GM12878 (cell line): Measurements from ENCODE around the gene COL4A2. TPM values are rescaled to one million over a fixed set of nuclear protein-coding genes. Genes with fewer than 3 reads are reported as not detected.
A peak's percentile ranks its signal among the peaks of the same experiment; 100 is the strongest.

Experiments used
- CHD2 ChIP-seq: IDR thresholded peaks from 2 replicates; pipeline ENCODE4 v1.6.1; 2011; ENCODE audit warnings: low read depth, low read length, improper control_type of control experiment, borderline replicate concordance
- DPF2 ChIP-seq: fragments of 450-650 bp; IDR thresholded peaks from 2 replicates; pipeline ENCODE4 v1.6.1; 2017; ENCODE audit warnings: mild to moderate bottlenecking
- IRF4 ChIP-seq: IDR thresholded peaks from 2 replicates; pipeline ENCODE4 v1.6.1; 2011; ENCODE audit warnings: low read depth, low read length
- MYB ChIP-seq: fragments of 150-350 bp; IDR thresholded peaks from 2 replicates; pipeline ENCODE4 v1.6.1; 2014; ENCODE audit warnings: mild to moderate bottlenecking, low read depth, low read length, borderline replicate concordance
- POLR2AphosphoS2 ChIP-seq: IDR thresholded peaks from 2 replicates; pipeline ENCODE4 v1.6.1; 2011; ENCODE audit warnings: low read depth, mild to moderate bottlenecking, low read length, improper control_type of control experiment, moderate library complexity
- SMAD1 ChIP-seq: fragments of 450-650 bp; IDR thresholded peaks from 2 replicates; pipeline ENCODE4 v1.6.1; 2018; ENCODE audit warnings: mild to moderate bottlenecking, low read depth; ENCODE audit not compliant: partially characterized antibody
- SREBF1 ChIP-seq: IDR thresholded peaks from 2 replicates; pipeline ENCODE4 v1.6.1; 2012; ENCODE audit warnings: mild to moderate bottlenecking, low read length
- TAF1 ChIP-seq: IDR thresholded peaks from 2 replicates; pipeline ENCODE4 v1.6.1; 2011; ENCODE audit warnings: mild to moderate bottlenecking, low read depth, low read length, borderline replicate concordance
- TCF7 ChIP-seq: IDR thresholded peaks from 2 replicates; pipeline ENCODE4 v1.6.1; 2014; ENCODE audit warnings: antibody characterized with exemption, borderline replicate concordance
- ZNF274 ChIP-seq: IDR thresholded peaks from one replicate; pipeline ENCODE4 v1.8.0; 2011; ENCODE audit not compliant: insufficient read length, insufficient read depth
- ZSCAN29 ChIP-seq: fragments of 450-650 bp; IDR thresholded peaks from 2 replicates; pipeline ENCODE4 v1.6.1; 2017; ENCODE audit warnings: mild to moderate bottlenecking, moderate library complexity
- polyA plus RNA-seq, 11 experiments: library from polyadenylated mRNA; depleted of rRNA in 4 of 11; unstranded in 6 of 11; stranded (reverse) in 5 of 11; fragments of >200 nt; fragmentation: Nextera tagmentation in 4 of 11; fragmentation: Illumina TruSeq in 1 of 11; extraction: Ambion mirVana in 4 of 11; extraction: Trizol in 1 of 11; gene quantifications; 1 replicate in 1 of 11; 2 replicates in 10 of 11; pipeline versions ENCODE4 v1.2.1 to v1.2.3, GENCODE V29; 2011 to 2016; ENCODE audit warnings: inconsistent platforms in 2 of 11, missing spikeins in 2 of 11, low read depth in 1 of 11
- total RNA-seq, 4 experiments: library from RNA; depleted of rRNA in 3 of 4; stranded (reverse); fragments of >200 nt in 3 of 4; fragmentation: Illumina TruSeq in 1 of 4; extraction: Trizol in 1 of 4; gene quantifications; 2 replicates each; pipeline versions ENCODE4 v1.2.1 to v1.2.3, GENCODE V29; 2013 to 2021
- TF ChIP-seq, protein P1 (sequence below): IDR thresholded peaks from 2 replicates; pipeline ENCODE4 v1.6.1; 2012; ENCODE audit warnings: mild to moderate bottlenecking, low read depth, low read length
- TF ChIP-seq, protein P2 (sequence below): IDR thresholded peaks from 2 replicates; pipeline ENCODE4 v1.6.1; 2011; ENCODE audit warnings: borderline replicate concordance, low read depth, mild to moderate bottlenecking, moderate library complexity, mixed read lengths, low read length; ENCODE audit not compliant: insufficient read depth; ENCODE audit errors: extremely low read length
- TF ChIP-seq, protein P3 (sequence below): fragments of 450-650 bp; conservative IDR thresholded peaks from 2 replicates; pipeline ENCODE4 v1.6.1; 2017; ENCODE audit warnings: mild to moderate bottlenecking, moderate library complexity
- TF ChIP-seq, protein P4 (sequence below), 3 experiments: IDR thresholded peaks in 2 of 3; conservative IDR thresholded peaks in 1 of 3; 2 replicates each; pipeline ENCODE4 v1.5.1; 2011; ENCODE audit warnings: low read depth in 3 of 3, low read length in 3 of 3, mild to moderate bottlenecking in 3 of 3, control low read depth in 2 of 3, moderate library complexity in 2 of 3, inconsistent platforms in 1 of 3, mixed read lengths in 1 of 3; ENCODE audit not compliant: control insufficient read depth in 2 of 3, insufficient read depth in 1 of 3; ENCODE audit errors: extremely low read depth in 1 of 3
- TF ChIP-seq, protein P5 (sequence below): fragments of 150-350 bp; IDR thresholded peaks from 2 replicates; pipeline ENCODE4 v1.6.1; 2014; ENCODE audit warnings: mild to moderate bottlenecking, low read depth, low read length
- TF ChIP-seq, protein P6 (sequence below): fragments of 450-650 bp; IDR thresholded peaks from 2 replicates; pipeline ENCODE4 v1.6.1; 2016; ENCODE audit warnings: mild to moderate bottlenecking

Gene COL4A2
- total and polyA plus RNA-seq, 10 of the 15 experiments (the other 5 are each of a cell fraction or from before 2014, with no cell fraction given): 0.16 to 1.6 (median 0.62) TPM; not detected in 3

DNA sequence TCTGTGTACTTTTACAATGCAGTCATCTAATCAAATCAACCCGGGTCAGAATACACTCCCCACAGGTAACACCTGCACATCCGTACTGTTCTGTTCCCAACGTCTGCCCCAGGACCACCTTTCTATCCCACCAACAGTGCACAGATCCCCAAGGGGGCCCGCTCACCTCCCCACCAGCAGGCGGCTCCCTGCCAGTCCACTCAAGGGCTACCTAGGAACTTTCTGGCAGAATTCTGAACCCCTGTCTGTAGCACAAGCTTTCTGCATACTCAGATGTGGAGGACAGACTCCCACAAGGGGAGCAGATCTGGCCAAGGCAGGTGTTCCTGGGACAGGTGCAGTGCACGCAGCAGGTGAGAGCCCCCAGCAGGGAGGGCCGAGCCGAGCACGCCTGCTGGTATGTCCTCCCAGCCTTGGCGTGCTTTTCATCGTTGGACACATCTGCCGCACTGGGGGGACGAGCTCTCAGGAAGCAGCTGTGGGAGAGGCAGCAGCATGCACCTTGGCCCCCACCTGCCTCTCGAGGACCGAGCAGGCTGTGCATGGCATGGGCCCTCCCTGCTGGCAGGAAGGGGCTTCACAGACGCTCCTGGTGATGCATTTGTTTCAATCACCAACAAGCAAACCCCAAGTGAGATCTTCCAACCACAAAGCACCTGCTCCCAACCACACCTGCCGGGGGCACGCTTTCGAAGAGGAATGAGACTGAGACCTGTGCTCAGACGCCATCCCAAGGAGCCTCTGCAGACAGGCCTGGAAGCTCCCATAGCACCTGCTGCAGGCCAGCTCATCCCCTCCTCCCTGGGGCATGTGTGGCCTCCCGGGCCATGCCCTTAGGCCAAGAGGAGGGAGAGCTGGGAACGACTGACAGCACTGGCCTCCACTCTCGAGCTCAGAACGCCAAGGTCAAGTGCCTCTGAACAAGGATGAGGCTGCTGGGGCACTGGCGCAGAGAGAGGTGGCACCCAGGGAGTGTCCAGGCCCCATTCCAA lies 218.5 kb downstream of the COL4A2 start (continued):
- no peak for TF ChIP-seq POLR2AphosphoS2
- TF ChIP-seq ZSCAN29: no peak
- TF ChIP-seq, protein P1, sequence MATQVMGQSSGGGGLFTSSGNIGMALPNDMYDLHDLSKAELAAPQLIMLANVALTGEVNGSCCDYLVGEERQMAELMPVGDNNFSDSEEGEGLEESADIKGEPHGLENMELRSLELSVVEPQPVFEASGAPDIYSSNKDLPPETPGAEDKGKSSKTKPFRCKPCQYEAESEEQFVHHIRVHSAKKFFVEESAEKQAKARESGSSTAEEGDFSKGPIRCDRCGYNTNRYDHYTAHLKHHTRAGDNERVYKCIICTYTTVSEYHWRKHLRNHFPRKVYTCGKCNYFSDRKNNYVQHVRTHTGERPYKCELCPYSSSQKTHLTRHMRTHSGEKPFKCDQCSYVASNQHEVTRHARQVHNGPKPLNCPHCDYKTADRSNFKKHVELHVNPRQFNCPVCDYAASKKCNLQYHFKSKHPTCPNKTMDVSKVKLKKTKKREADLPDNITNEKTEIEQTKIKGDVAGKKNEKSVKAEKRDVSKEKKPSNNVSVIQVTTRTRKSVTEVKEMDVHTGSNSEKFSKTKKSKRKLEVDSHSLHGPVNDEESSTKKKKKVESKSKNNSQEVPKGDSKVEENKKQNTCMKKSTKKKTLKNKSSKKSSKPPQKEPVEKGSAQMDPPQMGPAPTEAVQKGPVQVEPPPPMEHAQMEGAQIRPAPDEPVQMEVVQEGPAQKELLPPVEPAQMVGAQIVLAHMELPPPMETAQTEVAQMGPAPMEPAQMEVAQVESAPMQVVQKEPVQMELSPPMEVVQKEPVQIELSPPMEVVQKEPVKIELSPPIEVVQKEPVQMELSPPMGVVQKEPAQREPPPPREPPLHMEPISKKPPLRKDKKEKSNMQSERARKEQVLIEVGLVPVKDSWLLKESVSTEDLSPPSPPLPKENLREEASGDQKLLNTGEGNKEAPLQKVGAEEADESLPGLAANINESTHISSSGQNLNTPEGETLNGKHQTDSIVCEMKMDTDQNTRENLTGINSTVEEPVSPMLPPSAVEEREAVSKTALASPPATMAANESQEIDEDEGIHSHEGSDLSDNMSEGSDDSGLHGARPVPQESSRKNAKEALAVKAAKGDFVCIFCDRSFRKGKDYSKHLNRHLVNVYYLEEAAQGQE: no peak
- TF ChIP-seq, protein P2, sequence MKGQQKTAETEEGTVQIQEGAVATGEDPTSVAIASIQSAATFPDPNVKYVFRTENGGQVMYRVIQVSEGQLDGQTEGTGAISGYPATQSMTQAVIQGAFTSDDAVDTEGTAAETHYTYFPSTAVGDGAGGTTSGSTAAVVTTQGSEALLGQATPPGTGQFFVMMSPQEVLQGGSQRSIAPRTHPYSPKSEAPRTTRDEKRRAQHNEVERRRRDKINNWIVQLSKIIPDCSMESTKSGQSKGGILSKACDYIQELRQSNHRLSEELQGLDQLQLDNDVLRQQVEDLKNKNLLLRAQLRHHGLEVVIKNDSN: no peak
- TF ChIP-seq MYB: no peak
- TF ChIP-seq TCF7: no peak
- TF ChIP-seq SMAD1: no peak
- no peak for TF ChIP-seq CHD2
- TF ChIP-seq, protein P3, sequence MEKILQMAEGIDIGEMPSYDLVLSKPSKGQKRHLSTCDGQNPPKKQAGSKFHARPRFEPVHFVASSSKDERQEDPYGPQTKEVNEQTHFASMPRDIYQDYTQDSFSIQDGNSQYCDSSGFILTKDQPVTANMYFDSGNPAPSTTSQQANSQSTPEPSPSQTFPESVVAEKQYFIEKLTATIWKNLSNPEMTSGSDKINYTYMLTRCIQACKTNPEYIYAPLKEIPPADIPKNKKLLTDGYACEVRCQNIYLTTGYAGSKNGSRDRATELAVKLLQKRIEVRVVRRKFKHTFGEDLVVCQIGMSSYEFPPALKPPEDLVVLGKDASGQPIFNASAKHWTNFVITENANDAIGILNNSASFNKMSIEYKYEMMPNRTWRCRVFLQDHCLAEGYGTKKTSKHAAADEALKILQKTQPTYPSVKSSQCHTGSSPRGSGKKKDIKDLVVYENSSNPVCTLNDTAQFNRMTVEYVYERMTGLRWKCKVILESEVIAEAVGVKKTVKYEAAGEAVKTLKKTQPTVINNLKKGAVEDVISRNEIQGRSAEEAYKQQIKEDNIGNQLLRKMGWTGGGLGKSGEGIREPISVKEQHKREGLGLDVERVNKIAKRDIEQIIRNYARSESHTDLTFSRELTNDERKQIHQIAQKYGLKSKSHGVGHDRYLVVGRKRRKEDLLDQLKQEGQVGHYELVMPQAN: no peak
- TF ChIP-seq IRF4: no peak
- TF ChIP-seq SREBF1: no peak
- TF ChIP-seq, protein P4, sequence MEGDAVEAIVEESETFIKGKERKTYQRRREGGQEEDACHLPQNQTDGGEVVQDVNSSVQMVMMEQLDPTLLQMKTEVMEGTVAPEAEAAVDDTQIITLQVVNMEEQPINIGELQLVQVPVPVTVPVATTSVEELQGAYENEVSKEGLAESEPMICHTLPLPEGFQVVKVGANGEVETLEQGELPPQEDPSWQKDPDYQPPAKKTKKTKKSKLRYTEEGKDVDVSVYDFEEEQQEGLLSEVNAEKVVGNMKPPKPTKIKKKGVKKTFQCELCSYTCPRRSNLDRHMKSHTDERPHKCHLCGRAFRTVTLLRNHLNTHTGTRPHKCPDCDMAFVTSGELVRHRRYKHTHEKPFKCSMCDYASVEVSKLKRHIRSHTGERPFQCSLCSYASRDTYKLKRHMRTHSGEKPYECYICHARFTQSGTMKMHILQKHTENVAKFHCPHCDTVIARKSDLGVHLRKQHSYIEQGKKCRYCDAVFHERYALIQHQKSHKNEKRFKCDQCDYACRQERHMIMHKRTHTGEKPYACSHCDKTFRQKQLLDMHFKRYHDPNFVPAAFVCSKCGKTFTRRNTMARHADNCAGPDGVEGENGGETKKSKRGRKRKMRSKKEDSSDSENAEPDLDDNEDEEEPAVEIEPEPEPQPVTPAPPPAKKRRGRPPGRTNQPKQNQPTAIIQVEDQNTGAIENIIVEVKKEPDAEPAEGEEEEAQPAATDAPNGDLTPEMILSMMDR (IDR thresholded peaks at IDR 0.05 in 2 of 3, conservative IDR thresholded peaks at IDR 0.05 in 1 of 3; ENCODE audit: control insufficient read depth in 2 of 3, extremely low read depth in 1 of 3, insufficient read depth in 1 of 3, low read depth in 3 of 3, low read length in 3 of 3): peak; percentile 25 to 39 (median 26); a peak in 4 of 6 replicates
- no peak for TF ChIP-seq TAF1
- peak; percentile 57; the same call in 1 of the 2 replicates for TF ChIP-seq DPF2
- no peak for TF ChIP-seq ZNF274
- TF ChIP-seq, protein P5, sequence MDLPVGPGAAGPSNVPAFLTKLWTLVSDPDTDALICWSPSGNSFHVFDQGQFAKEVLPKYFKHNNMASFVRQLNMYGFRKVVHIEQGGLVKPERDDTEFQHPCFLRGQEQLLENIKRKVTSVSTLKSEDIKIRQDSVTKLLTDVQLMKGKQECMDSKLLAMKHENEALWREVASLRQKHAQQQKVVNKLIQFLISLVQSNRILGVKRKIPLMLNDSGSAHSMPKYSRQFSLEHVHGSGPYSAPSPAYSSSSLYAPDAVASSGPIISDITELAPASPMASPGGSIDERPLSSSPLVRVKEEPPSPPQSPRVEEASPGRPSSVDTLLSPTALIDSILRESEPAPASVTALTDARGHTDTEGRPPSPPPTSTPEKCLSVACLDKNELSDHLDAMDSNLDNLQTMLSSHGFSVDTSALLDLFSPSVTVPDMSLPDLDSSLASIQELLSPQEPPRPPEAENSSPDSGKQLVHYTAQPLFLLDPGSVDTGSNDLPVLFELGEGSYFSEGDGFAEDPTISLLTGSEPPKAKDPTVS: no peak
- TF ChIP-seq, protein P6, sequence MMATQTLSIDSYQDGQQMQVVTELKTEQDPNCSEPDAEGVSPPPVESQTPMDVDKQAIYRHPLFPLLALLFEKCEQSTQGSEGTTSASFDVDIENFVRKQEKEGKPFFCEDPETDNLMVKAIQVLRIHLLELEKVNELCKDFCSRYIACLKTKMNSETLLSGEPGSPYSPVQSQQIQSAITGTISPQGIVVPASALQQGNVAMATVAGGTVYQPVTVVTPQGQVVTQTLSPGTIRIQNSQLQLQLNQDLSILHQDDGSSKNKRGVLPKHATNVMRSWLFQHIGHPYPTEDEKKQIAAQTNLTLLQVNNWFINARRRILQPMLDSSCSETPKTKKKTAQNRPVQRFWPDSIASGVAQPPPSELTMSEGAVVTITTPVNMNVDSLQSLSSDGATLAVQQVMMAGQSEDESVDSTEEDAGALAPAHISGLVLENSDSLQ: no peak
